OCI-LY1 (cell line): ENCODE measurements around the gene CDKN2A.

Experiments
- H2AFZ ChIP-seq: fragments of 200-600 bp; sonication (generic), shearing (Covaris generic); 2 replicates; pipeline ENCODE4 v1.6.0; 2014; ENCODE audit warnings: antibody characterized with exemption, mild to moderate bottlenecking, low read length
- H3F3A ChIP-seq: fragments of 200-600 bp; sonication (generic), shearing (Covaris generic); 2 replicates; pipeline ENCODE4 v1.6.0; 2014; ENCODE audit warnings: mild to moderate bottlenecking, antibody characterized with exemption, low read length, moderate library complexity; ENCODE audit not compliant: insufficient read depth
- H3K27ac ChIP-seq: fragments of 200-600 bp; sonication (generic); 2 replicates; pipeline ENCODE4 v1.5.1; 2014; ENCODE audit warnings: low read length, mixed run types, mild to moderate bottlenecking, low read depth; ENCODE audit not compliant: poor library complexity, severe bottlenecking
- H3K27me3 ChIP-seq: fragments of 200-600 bp; sonication (generic); 2 replicates; pipeline ENCODE4 v1.6.0; 2014; ENCODE audit warnings: antibody characterized with exemption, mild to moderate bottlenecking, low read length, moderate library complexity; ENCODE audit not compliant: insufficient read depth
- H3K36me3 ChIP-seq: fragments of 200-600 bp; sonication (generic); 2 replicates; pipeline ENCODE4 v1.6.1; 2014; ENCODE audit warnings: mild to moderate bottlenecking, antibody characterized with exemption, low read length, moderate library complexity, mixed read lengths; ENCODE audit not compliant: insufficient read depth
- H3K4me1 ChIP-seq: fragments of 200-600 bp; sonication (generic); 2 replicates; pipeline ENCODE4 v1.5.1; 2014; ENCODE audit warnings: mild to moderate bottlenecking, low read length, moderate library complexity; ENCODE audit not compliant: insufficient read depth, severe bottlenecking
- H3K4me2 ChIP-seq: fragments of 200-600 bp; sonication (generic), shearing (Covaris generic); 2 replicates; pipeline ENCODE4 v1.6.1; 2014; ENCODE audit warnings: low read length
- H3K4me3 ChIP-seq: fragments of 200-600 bp; sonication (generic); 2 replicates; pipeline ENCODE4 v1.5.1; 2014; ENCODE audit warnings: low read length, low read depth, mild to moderate bottlenecking, mixed read lengths; ENCODE audit not compliant: poor library complexity, severe bottlenecking
- H3K79me2 ChIP-seq: fragments of 200-600 bp; shearing (Covaris generic); 2 replicates; pipeline ENCODE4 v1.6.1; 2016; ENCODE audit warnings: mixed run types, low read length, mixed read lengths; ENCODE audit not compliant: insufficient read depth
- H3K9ac ChIP-seq: fragments of 200-600 bp; sonication (generic), shearing (Covaris generic); 2 replicates; pipeline ENCODE4 v1.6.1; 2014; ENCODE audit warnings: mild to moderate bottlenecking, low read length, mixed read lengths
- H3K9me2 ChIP-seq: fragments of 200-600 bp; sonication (generic), shearing (Covaris generic); 2 replicates; pipeline ENCODE4 v1.6.1; 2014; ENCODE audit warnings: low read depth, mild to moderate bottlenecking, low read length, mixed read lengths
- H3K9me3 ChIP-seq: fragments of 200-600 bp; shearing (Covaris generic); 2 replicates; pipeline ENCODE4 v1.6.1; 2014; ENCODE audit warnings: low read length, mixed read lengths
- H4K20me1 ChIP-seq: fragments of 200-600 bp; sonication (generic), shearing (Covaris generic); 2 replicates; pipeline ENCODE4 v1.6.0; 2016; ENCODE audit warnings: mild to moderate bottlenecking, low read length; ENCODE audit not compliant: insufficient read depth
- CTCF ChIP-seq: fragments of 200-600 bp; sonication (generic), shearing (Covaris generic); IDR thresholded peaks from 2 replicates; pipeline ENCODE4 v1.5.1; 2017; ENCODE audit warnings: mild to moderate bottlenecking, antibody characterized with exemption, low read length, moderate library complexity, mixed read lengths
- EZH2 ChIP-seq: fragments of 200-600 bp; sonication (generic), shearing (Covaris generic); IDR thresholded peaks from 2 replicates; pipeline ENCODE4 v1.8.0; 2017; ENCODE audit warnings: borderline replicate concordance, mixed run types, mild to moderate bottlenecking, antibody characterized with exemption, low read length, moderate library complexity, mixed read lengths

CDKN2A gene

GRCh38 chr9:21997480-21997879, 3.3 kb upstream of the CDKN2A start:
- Histone ChIP-seq H3K4me3 (no peak overlapping the region), H3K4me2 (no peak overlapping the region), H4K20me1 (no peaks in the 10 kb centered on the region), H2AFZ (no peak overlapping the region), H3K79me2 (peaks cover 33% of the 10 kb centered on the region), H3K27ac (no peak overlapping the region), H3K4me1 (peaks cover 22% of the 10 kb centered on the region), H3K9ac (no peak overlapping the region), H3F3A (no peaks in the 10 kb centered on the region), H3K27me3 (no peaks in the 10 kb centered on the region), H3K36me3 (0 out of 2 replicates have a peak, but pooled peaks cover 19% of the 10 kb centered on the region), H3K9me3 (no peaks in the 10 kb centered on the region), H3K9me2 (no peaks in the 10 kb centered on the region)
- no peak for TF ChIP-seq CTCF
- TF ChIP-seq EZH2: no peak

- H3K4me2 ChIP-seq: peak overlapping the region; percentile 80
- no peaks in the 10 kb centered on the region for H3K9me2 ChIP-seq
- H3F3A ChIP-seq: no peaks in the 10 kb centered on the region
- no peak for TF ChIP-seq CTCF
- TF ChIP-seq EZH2: no peak
- no peaks in the 10 kb centered on the region for H3K9me3 ChIP-seq
- peaks cover 16% of the 10 kb centered on the region for H3K4me1 ChIP-seq
- 0 out of 2 replicates have a peak, but pooled peaks cover 19% of the 10 kb centered on the region for H3K36me3 ChIP-seq
- H3K27me3 ChIP-seq: no peaks in the 10 kb centered on the region
- H3K27ac ChIP-seq: no peak overlapping the region
- H3K9ac ChIP-seq: no peak overlapping the region; the same call in 1 of the 2 replicates
- no peaks in the 10 kb centered on the region for H4K20me1 ChIP-seq
- peaks cover 35% of the 10 kb centered on the region for H3K79me2 ChIP-seq
- peak overlapping the region; percentile 85 for H3K4me3 ChIP-seq
- H2AFZ ChIP-seq: no peak overlapping the region
Observed at GRCh38 chr9:21996858-21997257, 2.7 kb upstream of the CDKN2A start.

GRCh38 chr9:21996438-21996837, 2.2 kb upstream of the CDKN2A start:
- H3K79me2 ChIP-seq: peaks cover 35% of the 10 kb centered on the region
- TF ChIP-seq EZH2 (no peak), CTCF (no peak)
- peak overlapping the region; percentile 85 for H3K4me3 ChIP-seq
- no peaks in the 10 kb centered on the region for H4K20me1 ChIP-seq
- H3K9me3 ChIP-seq: no peaks in the 10 kb centered on the region
- H3F3A ChIP-seq: no peaks in the 10 kb centered on the region
- H3K4me1 ChIP-seq: peaks cover 18% of the 10 kb centered on the region
- H2AFZ ChIP-seq: no peak overlapping the region
- H3K27ac ChIP-seq: peak overlapping the region; percentile 98
- no peaks in the 10 kb centered on the region for H3K9me2 ChIP-seq
- peak overlapping the region; percentile 80 for H3K4me2 ChIP-seq
- peak overlapping the region; percentile 95 for H3K9ac ChIP-seq
- H3K27me3 ChIP-seq: no peaks in the 10 kb centered on the region
- H3K36me3 ChIP-seq: 0 out of 2 replicates have a peak, but pooled peaks cover 19% of the 10 kb centered on the region
